ENCODE results near the gene BPI. TPM values are rescaled to one million over a fixed set of nuclear protein-coding genes. Genes with fewer than 3 reads are reported as not detected.
"Not testable (repeated sequence)": the region's sequence is repeated elsewhere in the genome, so short reads cannot be mapped to it uniquely, and the experiment has no call there.

The BPI gene
- polyA plus RNA-seq, 12 donors, result 0.44 to 5.8 (median 0.53) TPM; not detected in 3

DNA sequence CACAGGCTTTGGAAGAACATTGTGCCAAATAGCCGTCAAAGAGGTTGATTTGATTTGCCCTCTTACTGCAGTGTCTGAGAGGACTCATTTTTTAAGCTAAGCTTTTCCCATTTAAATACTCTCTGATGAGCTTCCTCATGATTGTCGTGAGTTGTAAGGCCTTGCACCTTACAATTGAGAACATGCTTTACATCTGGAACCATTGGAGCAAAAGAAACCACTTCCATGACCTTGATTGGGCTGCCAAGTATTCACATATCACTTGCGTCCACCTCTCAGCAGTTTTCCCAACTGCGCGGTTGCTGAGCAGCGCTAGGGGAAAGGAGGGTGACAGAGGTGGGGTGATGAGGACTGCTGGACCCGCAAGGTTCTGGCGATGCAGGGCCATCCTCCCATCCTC, 30.1 kb downstream of the BPI start:
- no peak for DNase-seq

DNA sequence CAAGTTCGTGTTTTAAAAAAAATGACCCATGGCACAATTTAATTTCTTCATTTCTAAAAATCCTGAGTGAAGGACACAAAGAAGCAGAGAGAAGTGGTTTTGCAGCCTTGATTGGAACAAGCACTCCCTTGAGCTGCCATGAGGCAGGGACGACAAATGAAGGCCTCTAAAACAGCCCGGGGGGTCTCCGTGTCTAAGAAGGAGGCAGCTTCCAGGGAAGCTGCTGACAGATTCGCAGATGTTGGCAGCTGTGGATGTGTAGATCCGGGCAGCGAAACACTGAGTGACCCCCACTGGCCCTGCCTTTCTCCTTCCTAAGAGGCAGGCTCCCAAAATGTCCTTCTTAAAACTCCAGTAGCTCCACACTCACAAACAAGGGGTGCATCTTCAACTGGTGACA, 32.8 kb downstream of the BPI start:
- DNase-seq, result no peak

DNA sequence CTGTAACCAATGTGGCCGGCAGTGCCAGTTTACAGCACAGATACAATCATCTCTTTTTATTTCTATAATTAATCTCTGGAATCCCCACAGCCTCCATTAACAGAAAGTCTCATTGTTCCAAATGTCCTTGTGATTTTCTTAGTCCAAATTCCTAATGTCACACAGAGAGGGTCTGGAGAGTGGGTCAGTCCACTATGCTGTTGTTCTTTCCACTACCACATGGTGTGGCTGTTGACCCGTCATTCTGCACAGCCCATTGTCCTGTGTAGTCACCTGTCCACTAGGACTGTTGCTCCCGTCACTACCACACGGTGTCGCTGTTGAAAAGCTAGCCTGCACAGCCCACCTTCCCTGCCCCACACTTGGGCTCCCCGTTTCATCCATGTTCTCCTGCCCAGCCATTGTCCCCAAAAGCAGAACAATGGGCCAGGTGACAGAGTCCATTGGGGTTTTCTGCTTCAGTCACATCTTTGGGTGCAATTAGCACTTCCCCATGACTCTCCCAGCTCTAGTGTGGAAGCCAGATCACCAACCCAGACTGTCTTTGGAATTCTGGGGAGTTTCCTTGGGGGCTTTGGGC, 33.7 kb downstream of the BPI start:
- DNase-seq, result no peak

DNA sequence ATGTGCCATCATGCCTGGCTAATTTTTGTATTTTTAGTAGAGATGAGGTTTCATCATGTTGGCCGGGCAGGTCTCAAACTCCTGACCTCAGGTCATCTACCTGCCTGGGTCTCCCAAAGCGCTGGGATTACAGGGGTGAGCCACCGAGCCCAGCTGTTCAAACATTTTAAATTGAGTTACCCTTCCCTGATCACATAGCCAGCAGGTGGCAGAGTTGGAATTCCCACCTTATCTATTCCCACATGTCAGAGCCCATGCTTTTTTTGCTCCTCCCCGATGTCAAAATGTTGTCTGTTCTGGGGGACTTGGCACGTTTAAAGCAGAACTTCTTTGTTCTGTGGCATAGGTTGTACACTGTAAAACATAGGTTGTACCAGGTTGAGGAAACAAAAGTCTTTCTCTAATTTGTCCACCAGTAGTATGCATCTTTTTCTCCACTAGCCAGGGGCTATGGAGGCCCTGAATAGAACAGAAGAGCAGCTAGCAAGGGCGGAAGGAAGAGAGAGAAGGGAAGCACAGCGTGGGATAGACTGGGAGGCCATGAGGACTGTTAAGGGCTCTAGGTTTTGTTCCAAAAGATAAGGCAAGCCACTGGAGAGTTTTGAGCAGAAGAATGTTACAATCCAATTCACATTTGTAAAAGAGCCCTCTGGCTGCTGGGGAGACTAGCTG, 35.0 kb downstream of the BPI start:
- no peak for DNase-seq

DNA sequence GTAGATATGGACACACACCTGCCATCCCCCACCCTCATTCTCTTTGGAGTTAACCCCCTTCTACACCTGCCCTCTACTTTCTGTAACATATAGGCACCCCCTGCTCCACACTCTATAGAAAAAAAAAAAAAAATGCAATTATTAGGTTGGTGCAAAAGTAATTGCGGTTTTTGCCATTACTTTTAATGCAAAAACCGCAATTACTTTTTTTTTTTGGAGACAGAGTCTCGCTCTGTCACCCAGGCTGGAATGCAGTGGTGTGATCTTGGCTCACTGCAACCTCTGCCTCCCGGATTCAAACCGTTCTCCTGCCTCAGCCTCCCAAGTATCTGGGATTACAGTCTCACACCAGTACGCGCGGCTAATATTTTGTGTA, 35.6 kb downstream of the BPI start:
- not testable (repeated sequence) for DNase-seq

DNA sequence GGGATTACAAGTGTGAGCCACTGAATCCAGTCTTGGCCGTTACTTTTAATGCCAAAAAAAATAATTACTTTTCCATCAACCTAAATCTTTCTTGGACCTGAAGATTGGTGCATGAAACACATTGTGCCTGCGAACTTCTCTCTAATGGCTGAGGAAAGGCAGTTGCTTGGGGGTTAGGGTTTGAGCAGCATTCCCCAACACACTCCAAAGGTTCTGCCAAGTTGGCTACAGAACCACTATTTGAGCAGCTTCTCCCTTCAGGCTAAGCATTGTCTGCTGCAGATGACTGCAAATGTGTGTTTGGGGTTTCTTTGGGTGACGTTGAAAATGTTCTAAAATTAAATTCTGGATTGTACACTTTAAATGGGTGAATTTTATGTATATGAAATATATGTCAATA, 36.0 kb downstream of the BPI start:
- no peak for DNase-seq

DNA sequence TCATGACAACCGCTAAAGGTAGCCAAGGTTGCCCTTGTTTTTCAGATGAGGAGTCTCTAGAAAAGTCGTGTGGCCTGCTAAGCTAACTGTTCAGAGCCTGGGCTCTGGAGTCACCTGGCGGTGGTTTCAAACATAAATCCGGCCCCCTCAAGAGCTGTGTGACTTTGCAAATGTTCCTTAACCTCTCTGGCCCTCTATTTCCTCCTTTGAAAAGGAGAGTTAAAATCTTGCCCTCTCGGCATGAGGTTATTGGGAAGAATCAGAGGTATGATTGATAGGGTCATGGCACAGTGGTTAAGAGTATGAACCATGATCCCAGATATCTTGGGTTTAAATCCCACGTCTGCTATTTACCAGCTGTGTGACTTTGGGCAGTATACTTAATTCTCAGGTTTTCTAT, 36.7 kb downstream of the BPI start:
- no peak for DNase-seq

DNA sequence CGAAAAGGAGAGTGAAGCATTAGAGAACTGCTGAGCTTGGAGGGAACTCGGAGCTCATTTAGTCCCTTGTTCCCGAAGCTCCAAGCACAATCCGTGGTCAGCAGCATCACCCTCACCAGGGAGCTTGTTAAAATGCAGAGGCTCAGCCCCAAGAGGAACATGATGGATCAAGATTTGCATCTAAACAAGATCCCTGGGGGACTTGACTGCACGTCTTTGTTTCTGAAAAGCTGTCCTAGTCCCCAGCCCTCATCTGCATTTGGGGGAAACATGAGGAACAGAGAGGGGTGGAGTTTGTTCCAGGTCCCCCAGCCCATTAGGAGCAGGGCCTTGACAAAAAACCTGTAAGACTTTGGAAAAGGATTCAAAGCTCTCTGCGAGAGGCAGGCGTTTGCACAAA, 38.3 kb downstream of the BPI start:
- DNase-seq, result no peak

DNA sequence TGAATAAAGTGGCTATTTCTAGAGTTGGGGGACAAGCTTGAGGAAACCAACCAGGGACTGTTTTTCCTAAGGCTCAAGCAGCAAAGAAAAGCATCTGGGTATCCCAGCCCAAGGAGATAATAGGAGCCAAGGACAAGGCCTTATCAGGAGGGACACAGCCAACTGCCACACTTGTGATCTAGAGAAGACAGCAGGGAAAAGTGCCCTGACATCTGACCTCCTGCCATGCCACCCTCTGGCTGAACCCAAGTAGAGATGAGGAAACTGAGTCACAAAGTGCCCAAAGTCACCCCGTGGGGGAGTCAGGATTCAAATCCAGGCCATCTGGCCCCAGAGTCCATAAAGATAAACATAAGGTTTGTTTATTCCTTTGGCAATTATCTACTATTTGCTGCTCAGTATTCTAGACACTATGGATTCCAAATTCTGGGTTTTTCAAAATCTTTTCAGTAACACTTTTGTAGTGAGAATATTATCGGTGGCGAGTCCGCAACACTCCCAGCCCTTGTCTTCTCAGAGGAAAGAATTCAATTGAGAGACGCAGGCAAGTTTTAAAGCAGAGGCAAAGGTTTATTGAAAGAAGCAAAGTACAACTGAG, 38.9 kb downstream of the BPI start:
- no peak for DNase-seq

DNA sequence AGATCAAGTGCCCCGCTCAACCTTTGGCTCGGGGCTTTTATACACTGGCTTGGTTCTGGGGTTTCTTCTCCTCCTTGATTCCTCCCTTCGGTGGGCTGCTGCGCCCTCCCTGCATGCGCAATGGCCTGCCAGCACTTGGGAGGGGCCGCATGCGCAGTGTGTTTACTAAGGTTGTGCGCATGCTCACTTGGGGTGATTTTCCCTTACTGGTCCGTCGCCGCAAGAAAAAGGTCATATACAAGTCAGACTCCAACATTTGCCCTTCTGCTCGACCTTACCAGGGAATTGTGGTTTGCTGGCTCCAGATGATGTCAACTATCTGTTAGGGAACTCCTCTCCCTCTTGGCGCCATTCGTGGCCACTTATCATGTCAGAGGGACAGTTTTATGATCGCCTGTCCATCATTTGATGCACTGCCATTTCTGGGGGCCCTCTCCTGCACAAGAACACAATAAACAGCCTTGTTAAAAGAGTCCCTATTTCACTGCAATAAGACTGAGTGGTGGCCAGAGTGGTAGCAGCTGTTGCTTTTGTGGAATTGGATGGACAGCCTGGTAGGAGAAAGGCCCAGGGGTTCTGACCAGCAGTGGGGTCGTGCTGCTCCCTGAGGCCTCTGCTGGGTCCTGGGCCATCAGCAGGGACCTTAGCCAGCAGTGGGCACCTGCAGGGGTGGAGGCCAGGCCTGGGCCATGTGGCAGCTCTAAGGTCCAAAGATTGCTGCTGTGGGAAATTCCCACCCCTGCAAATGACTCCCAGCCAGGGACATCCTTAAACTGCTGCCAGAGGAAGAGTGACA, 39.6 kb downstream of the BPI start:
- peak; percentile 25 for DNase-seq

DNA sequence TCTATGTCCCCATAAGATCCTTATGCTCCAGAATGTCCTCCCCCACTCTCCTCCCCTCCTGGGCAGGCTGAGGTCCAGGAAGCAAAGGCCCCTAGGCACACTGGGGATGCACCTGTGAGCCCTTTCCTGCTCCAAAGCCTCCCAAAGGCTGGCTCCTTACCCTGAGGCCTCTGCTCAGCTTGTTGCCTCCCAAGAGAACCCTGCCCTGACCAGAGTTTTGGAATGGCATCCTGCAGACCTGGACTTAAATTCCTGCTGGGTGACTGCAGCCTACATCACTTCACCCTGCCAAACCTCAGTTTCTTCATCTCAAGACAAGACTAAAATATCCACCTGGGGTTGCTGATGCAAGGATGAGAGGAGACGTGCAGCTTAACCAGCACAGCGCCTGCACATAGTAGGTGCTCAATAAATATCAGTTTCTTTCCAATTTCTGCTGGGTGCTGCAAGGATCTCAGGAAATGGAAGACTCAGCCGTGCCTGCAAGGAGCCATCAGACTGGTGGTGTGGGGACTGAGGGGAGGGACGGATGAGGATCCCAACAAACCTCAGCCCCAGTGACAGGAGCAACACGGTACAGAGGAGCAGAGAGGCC, 40.2 kb downstream of the BPI start:
- DNase-seq, result no peak

DNA sequence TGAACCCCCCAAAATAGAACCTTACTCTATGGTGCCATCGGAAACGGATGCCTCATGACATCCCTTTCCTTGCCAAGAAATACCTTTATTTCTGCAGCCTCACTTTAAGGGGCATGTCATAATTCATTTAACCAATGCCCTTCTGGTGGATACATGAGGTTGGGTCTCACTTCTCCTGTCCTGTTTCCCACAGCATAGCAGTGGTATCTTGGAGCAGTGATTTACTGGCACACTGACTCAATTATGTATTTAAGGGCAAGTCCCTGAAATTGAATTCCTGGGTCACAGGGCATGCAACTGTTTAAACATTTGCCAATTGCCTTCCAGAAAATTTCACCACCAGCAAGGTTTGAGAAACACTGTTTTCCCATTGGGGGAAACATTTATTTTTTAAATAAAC, 41.7 kb downstream of the BPI start:
- DNase-seq, result no peak

DNA sequence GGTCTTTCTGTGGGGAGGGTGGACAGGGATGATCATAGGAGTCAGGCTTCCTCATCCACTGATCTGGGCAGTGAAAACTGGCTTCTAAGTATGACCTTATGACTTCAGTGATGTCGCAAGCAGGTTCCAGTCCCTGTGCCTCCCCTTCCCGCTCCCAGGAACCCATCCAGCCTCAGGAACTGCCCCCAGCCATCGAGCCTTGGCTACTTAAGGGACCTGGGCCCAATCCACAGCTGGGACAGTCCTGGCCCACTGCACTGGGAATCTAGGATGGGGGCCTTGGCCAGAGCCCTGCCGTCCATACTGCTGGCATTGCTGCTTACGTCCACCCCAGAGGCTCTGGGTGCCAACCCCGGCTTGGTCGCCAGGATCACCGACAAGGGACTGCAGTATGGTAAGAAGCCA, 42.3 kb downstream of the BPI start, which contains the start of gene LBP:
TSS of gene LBP (plus strand) at position 236 of the 405 bp plus-strand sequence. CDS start at position 271, 35 bp downstream.
- no peak for DNase-seq

DNA sequence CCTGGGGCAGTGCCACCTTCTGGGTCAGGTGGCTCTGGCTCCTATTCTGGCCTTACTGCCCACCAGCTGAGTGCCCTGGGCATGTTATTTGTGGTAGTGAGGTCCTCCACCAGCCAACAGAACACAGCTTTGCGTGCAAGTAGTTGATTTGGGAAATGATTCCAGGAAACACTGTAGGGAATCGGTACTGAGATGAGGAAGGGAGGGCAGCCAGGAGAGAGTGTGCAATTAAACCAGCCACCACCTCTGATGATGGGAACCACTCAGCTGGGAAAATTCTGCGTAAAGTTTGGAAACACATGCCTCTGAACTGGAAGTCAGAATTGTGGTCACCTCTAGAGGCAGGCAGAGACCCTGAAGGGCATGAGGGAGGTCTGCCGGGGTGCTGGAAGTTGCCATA, 42.8 kb downstream of the BPI start:
- DNase-seq, result no peak

DNA sequence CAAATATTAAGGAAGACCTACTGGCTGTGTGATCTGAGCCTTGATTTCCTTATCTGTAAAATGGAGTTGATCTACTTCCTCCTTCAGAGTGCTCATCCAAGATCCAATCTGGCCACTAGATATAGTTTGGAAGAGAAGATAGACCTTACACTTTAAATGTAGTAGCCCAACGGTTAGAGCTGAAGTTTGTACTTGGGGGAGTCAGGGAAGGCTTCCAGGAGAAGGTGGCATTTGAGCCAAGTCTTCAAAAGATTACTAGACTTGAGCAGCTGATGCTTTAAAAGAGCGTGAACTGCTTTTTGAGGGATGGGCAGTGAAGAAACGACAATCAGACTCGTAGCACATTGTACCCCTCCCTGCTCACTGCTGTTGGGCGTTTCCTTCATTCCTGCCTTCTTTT, 45.9 kb downstream of the BPI start:
- DNase-seq, result no peak

DNA sequence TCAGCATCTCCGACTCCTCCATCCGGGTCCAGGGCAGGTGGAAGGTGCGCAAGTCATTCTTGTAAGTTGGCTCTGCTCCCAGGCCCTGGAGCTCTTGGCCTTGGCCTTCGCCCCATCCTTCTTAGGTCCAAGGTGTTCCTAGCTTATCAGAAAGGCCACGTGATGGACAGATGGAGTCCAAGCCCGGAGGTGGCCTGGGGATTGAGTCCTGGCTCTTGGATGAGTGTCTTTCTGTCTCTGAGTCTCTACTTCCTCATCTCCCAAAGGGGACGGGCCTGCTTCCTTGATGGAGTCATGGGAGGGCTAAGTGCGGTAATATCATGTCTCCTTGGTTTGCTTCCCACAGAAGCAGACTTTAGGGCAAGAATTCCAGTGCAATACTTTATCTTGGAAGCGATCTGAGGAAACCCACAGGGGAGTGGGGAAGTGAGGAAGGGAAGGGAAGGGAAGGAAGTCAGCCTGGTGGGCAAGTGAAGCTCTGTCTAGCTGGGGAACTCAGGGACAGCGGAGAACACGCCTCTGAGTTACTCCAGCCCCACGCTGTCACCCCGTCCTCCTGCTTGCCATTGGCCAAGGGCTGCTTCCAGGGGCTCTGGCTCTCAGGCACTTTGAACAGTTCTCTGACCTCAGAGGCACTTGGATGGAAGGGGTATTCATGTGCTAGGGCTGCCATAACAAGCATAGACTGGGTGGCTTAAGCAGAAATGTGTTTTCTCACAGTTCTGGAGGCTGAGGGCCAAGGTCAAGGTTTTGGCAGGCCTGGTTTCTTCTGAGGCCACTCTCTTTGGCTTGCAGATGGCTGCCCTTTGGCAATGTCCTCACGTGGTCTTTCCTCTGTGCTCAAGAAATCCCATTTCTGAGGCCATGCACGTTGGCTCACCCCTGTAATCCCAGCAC, 47.2 kb downstream of the BPI start:
- no peak for DNase-seq

DNA sequence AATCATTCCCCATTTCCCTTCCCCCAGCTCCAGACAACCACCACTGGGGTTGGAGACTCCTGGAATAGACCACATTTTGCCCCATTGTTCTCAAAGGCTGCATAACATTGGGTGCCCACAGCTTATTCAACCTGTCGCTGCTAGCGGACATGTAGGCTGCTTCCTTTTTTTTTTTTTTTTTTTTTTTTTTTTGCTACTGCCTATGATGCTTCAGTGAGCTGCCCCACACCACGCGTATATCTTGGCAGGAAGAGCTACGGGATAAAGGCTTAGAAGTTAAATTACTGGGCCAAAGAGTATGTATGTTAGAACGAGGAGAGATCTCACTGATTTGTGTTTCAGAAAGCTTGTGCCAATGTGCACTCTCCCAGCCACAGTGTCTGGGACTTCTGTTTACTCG, 49.4 kb downstream of the BPI start:
- no peak for DNase-seq

DNA sequence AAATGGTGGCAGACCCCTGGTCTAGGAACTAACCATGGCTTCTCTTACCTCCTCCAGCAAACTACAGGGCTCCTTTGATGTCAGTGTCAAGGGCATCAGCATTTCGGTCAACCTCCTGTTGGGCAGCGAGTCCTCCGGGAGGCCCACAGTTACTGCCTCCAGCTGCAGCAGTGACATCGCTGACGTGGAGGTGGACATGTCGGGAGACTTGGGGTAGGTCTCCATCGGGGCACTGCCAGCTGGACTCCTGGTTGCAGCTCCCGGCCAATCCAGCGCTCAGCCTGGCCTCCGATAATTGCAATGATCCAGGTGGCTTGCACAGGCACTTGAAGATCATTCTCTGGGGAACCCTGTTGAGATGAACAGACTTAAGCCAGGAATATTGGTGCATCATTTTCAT, 50.3 kb downstream of the BPI start:
- DNase-seq, result no peak

DNA sequence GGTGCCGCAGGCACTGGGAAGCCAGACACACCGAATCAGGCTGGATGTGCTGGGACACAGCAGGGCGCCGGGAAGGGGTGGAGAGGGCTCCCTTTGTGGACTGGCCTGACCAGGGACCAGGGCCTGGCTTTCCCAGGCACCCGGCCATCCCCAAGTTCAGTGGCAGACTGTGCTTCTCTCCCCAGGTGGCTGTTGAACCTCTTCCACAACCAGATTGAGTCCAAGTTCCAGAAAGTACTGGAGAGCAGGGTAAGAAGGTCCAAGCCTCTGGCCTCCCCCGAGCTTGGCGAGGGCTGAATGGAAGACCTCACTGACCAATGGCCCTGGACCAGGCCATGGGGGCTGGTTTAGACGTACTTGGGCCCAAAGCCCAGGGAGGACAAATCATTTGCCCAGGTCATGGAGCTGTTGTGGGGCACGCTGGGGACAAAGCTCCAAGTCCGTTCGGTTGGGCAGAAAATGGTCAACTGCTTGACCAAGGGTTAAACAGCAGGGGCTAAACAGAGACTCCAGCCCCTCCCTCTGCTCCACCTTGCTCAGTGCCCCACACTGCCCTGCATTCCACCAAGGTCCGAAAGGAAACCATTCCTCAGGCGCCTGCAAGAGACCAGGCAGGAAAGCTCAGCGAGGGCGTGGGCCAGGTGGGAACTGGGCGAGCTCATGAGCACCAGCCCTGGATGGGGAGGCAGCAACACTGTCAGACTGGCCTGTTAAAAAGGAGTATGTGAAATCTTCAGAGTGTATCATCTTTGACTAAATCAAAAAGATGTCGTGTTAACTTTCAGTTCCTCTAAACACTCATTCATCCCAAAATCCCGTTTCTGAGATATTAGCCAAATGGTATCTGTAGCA, 51.4 kb downstream of the BPI start:
- no peak for DNase-seq

DNA sequence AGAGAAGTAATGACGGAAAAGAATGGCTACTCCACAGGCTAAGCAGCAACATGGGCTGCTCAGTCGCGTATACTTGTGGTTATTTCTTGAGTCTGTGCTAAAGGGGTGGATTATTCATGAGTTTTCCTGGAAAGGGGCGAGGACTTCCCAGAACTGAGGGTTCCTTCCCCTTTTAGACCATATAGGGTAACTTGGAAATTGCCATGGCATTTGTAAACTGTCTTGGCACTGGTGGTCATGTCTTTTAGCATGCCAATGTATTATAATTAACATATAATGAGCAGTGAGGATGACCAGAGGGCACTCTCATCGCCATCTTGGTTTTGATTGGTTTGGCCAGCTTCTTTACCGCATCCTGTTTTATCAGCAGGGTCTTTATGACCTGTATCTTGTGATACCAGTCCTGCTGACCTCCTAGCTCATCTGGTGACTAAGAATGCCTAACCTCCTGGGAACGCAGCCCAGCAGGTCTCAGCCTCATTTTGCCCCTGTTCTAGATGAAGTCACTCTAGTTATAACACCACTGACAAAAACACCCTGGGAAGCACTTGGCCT, 53.8 kb downstream of the BPI start:
- no peak for DNase-seq

Measured in muscle of arm (tissue), 12 donors.